Neuron (in vitro differentiated cells): ENCODE results near the gene CRTC1.
"Not testable (repeated sequence)": the region's sequence is repeated elsewhere in the genome, so short reads cannot be mapped to it uniquely, and the experiment has no call there.

ENCODE experiments used
- H2AFZ ChIP-seq: one replicate; pipeline ENCODE4 v1.6.1; 2013; ENCODE audit warnings: low read depth, mild to moderate bottlenecking, inconsistent platforms, low read length, moderate library complexity
- H3K27me3 ChIP-seq: one replicate; pipeline ENCODE4 v1.6.1; 2013; ENCODE audit warnings: low read length; ENCODE audit not compliant: insufficient read depth
- H3K36me3 ChIP-seq: one replicate; pipeline ENCODE4 v1.6.1; 2013; ENCODE audit warnings: low read length; ENCODE audit not compliant: insufficient read depth
- H3K4me1 ChIP-seq: one replicate; pipeline ENCODE4 v1.6.1; 2013; ENCODE audit warnings: low read length; ENCODE audit not compliant: insufficient read depth
- H3K4me3 ChIP-seq: 2 replicates; pipeline ENCODE4 v1.5.1; 2013; ENCODE audit warnings: mild to moderate bottlenecking, low read length, moderate library complexity
- H3K9me3 ChIP-seq: one replicate; pipeline ENCODE4 v1.6.1; 2013; ENCODE audit warnings: low read length

Gene CRTC1

DNA sequence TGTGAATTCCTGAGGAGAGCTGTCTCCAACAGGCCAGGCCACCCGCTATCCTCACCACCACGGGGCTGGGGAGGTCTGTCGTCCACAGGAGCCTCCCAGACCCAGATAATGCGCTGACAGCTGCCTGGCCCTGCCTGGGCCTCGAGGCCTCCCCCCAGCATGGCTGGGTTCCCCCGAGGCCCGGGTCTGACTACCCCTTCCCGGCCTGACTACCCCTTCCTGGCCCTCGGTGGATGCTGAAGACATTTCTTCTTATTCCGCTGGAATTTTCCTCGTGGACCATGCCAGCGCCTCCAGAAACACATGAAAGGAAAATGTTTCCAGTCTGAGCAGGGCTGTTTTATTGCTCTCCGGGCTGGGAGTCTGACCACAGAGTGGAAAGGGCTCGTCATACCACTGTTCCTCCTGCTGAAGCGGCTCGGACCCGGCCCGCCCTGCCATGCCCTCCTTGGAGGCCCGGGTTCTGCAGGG, 124.4 kb downstream of the CRTC1 start:
- Histone ChIP-seq H3K36me3 (no peaks in the 10 kb centered on the region), H2AFZ (no peak overlapping the region), H3K9me3 (no peaks in the 10 kb centered on the region), H3K4me1 (no peaks in the 10 kb centered on the region), H3K4me3 (no peak overlapping the region), H3K27me3 (peaks cover 4% of the 10 kb centered on the region)

DNA sequence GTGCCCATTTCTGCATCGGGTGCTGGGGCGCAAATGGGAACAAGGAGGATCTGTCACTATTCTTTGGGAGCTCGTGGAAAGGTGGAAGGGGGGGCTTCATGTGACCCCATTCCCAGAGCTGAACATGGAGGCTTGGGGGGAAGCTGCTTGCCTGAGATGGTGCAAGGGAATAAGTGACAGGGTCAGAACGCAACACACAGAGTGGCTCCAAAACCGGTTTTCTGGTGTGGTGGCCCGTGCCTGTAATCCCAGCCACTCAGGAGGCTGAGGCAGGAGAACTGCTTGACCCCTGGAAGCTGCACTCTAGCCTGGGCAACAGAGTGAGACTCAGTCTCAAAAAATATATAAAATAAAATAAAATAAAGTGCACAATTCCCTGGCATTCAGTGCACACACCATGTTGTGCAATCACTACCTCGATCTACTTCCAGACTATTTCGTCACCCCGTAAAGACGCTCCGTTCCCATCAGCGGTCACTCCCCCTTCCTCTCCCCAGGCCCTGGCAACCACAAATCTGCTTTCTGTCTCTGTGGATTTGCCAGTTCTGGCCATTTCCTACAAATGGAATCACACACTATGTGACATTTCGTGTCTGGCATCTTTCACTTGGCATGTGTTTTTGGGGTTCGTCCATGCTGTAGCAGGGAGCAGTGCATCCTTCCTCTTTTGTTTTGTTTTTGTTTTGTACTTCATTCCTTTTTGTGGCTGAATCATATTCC, 125.8 kb downstream of the CRTC1 start:
- Histone ChIP-seq H3K36me3 (no peaks in the 10 kb centered on the region), H3K4me3 (no peak overlapping the region), H3K4me1 (no peaks in the 10 kb centered on the region), H3K9me3 (no peaks in the 10 kb centered on the region), H3K27me3 (peaks cover 4% of the 10 kb centered on the region), H2AFZ (no peak overlapping the region)

DNA sequence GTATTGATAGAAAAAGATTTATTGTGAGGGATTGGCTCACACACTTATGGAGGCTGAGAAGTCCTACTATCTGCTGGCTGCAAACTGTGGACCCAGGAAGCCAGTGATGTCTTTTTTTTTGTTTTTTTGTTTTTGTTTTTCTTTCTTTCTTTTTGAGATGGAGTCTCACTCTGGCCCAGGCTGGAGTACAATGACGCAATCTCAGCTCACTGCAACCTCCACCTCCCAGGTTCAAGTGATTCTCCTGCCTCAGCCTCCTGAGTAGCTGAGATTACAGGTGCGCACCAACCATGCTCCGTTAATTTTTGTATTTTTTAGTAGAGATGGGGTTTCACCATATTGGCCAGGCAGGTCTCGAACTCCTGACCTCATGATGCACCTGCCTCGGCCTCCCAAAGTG, 128.2 kb downstream of the CRTC1 start:
- H3K27me3 ChIP-seq, H3K4me3 ChIP-seq: not testable (repeated sequence)

DNA sequence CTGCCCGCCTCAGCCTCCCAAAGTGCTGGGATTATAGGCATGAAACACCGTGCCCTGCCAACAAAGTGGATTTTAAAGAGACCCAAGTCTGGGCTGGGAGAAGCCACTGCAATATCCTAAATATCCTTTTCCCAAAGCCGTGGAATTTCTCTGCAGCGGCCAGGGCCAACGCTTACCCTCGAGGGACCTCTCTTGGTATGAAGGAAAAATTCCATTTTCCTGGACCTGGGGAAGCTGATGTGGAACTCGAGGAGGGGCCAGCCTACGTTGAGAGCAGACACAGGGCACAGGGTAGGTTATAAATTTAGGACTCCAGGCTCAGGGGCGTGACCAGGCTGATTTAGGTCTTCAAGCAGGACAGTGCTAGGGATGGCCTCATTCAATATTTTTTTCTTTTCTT, 130.6 kb downstream of the CRTC1 start:
- Histone ChIP-seq H3K27me3 (peaks cover 6% of the 10 kb centered on the region), H2AFZ (no peak overlapping the region), H3K4me1 (no peaks in the 10 kb centered on the region), H3K4me3 (no peak overlapping the region), H3K9me3 (no peaks in the 10 kb centered on the region), H3K36me3 (no peaks in the 10 kb centered on the region)

More for the DNA sequence above, 128.2 kb downstream of the CRTC1 start:
- H3K36me3 ChIP-seq, H3K9me3 ChIP-seq, H2AFZ ChIP-seq, H3K4me1 ChIP-seq: not testable (repeated sequence)

DNA sequence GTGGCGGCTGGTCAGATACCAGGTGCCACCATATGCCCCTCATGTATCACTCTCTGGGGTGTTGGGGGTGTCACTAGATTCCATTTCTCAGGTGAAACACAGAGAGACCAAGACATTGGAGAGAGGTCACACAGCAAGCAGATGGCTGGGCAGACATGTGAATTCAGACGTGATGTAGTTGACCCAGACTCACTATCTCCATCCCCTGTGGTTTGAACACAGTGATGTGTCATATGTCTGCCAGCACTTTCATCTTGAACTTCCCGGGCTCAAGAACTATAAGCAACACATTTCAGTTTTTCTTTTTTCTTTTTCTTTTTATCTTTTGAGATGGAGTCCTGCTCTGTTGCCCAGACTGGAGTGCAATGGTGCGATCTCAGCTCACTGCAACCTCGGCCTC, 132.2 kb downstream of the CRTC1 start:
- no peaks in the 10 kb centered on the region for H3K4me1 ChIP-seq
- H3K27me3 ChIP-seq: peaks cover 2% of the 10 kb centered on the region
- H2AFZ ChIP-seq: no peak overlapping the region
- H3K36me3 ChIP-seq: no peaks in the 10 kb centered on the region
- H3K4me3 ChIP-seq: no peak overlapping the region
- no peaks in the 10 kb centered on the region for H3K9me3 ChIP-seq

DNA sequence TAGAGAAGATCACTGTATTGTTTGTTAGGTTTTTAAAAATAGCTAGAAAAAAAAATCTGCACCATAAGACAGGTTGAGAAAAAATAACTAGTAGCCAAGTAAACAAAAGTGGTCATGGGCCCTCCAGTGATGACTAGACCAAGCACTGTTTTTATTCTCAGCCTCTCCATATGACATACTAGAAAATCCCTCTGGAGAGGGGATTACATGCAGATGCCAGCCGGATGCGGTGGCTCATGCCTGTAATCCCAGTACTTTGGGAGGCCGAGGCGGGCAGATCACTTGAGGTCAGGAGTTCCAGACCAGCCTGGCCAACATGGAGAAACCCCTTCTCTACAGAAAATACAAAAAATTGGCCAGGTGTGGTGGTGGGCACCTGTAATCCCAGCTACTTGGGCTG, 133.2 kb downstream of the CRTC1 start:
- H3K36me3 ChIP-seq, H2AFZ ChIP-seq, H3K27me3 ChIP-seq, H3K4me1 ChIP-seq, H3K9me3 ChIP-seq, H3K4me3 ChIP-seq: not testable (repeated sequence)

DNA sequence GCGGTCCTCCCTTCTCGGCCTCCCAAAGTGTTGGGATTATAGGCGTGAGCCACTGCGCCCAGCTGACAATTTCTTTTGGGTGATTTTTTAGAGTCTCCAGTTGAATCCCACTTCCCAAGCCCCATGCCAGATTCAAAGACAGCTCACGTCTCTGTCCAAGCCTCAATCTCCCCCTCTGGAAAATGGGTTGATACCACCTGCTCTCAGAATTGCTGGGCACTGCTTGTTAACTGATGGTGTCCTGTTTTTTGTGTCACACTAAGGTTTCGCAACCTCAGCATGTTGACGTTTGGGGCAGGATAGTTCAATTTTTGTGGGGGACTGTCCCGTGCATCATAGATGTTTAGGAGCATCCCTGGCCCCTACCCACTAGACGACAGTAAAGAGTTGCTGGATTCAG, 134.1 kb downstream of the CRTC1 start:
- Histone ChIP-seq H3K9me3 (no peaks in the 10 kb centered on the region), H3K4me1 (no peaks in the 10 kb centered on the region), H3K4me3 (no peak overlapping the region), H2AFZ (no peak overlapping the region), H3K36me3 (no peaks in the 10 kb centered on the region), H3K27me3 (peaks cover 5% of the 10 kb centered on the region)

DNA sequence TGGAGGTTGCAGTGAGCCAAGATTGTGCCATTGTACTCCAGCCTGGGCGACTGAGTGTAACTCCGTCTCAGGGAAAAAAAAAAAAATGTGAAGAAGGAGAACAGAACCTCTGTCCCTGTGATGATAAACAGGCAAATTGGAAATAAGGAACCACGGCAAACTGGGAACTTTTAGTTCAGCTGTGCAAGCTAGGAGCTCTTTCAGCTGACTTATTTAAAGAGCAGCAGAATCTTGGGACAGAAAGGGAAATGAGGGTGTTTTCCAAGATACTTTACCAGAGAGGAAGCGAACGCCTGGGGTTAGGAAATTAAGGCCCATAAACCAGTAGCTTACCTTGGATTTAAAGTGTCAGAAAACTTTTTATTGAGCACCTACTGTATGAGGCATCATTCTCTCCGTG, 145.3 kb downstream of the CRTC1 start:
- no peaks in the 10 kb centered on the region for H3K36me3 ChIP-seq
- H3K4me3 ChIP-seq: no peak overlapping the region
- peaks cover 11% of the 10 kb centered on the region for H3K4me1 ChIP-seq
- H3K27me3 ChIP-seq: no peaks in the 10 kb centered on the region
- no peaks in the 10 kb centered on the region for H3K9me3 ChIP-seq
- H2AFZ ChIP-seq: no peak overlapping the region

DNA sequence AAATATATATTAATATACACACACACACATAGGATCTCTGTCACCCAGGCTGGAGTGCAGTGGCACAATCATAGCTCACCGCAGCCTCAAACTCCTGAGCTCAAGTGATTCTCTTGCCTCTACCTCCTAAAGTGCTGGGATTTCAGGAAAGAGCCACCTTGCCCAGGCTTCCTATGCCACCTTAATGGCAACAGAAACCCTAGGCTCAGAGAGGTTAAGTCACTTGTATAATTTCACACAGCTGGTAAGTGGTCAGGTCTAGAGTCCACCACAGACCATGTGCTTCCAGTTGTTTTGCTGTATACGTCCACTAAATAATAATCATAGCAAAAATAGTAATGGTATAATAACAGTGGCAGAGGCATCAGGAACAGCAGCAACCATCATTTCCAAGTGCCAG, 147.0 kb downstream of the CRTC1 start:
- peaks cover 11% of the 10 kb centered on the region for H3K36me3 ChIP-seq
- H3K9me3 ChIP-seq: no peaks in the 10 kb centered on the region
- no peak overlapping the region for H2AFZ ChIP-seq
- H3K27me3 ChIP-seq: no peaks in the 10 kb centered on the region
- H3K4me3 ChIP-seq: no peak overlapping the region
- peaks cover 20% of the 10 kb centered on the region for H3K4me1 ChIP-seq

DNA sequence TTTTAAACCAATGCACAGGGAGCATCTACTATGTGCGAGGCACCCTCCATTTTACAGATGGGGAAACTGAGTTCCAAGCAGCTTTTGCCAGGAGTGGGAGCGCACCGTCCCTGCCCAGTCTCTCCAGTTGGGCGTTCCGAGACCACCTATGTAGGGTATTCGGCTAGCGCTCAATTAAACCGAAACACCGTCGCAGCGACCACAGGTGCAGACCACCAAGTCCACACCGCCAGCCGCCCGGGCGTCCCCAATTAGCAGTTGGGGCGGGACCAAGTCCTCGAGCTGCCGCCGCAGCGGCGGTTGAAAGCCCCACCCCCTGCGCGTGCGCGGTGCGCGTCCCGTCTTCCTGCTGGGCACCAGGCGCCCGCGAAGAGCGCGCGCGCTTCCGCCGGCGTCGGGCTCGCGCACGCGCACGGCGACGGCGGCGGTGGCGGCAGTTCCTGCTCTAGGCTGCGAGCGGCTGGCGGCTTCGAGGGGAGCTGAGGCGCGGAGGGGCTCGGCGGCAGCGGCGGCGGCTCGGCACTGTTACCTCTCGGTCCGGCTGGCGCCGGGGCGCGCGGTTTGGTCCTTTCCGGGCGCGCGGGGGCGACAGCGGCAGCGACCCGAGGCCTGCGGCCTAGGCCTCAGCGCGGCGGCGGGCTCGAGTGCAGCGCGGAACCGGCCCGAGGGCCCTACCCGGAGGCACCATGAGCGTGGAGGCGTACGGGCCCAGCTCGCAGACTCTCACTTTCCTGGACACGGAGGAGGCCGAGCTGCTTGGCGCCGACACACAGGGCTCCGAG, 148.2 kb downstream of the CRTC1 start, which contains the start of gene UPF1:
Gene UPF1 (plus strand): TSS at position 436 of the 782 bp plus-strand sequence. CDS start 251 bp downstream, at position 687.
- Histone ChIP-seq H3K4me3 (peak within 1 kb of the TSS; percentile 58), H3K27me3 (no peaks in the 10 kb centered on the region), H3K9me3 (no peaks in the 10 kb centered on the region), H3K36me3 (peaks cover 22% of the 10 kb centered on the region), H3K4me1 (peaks cover 20% of the 10 kb centered on the region), H2AFZ (peak within 1 kb of the TSS; percentile 72)
